ENCODE measurements around the gene MIPEP.
"Not testable (repeated sequence)": the region's sequence is repeated elsewhere in the genome, so short reads cannot be mapped to it uniquely, and the experiment has no call there.

Gene MIPEP

GRCh38 chr13:23776698-23777574 lies 112.3 kb downstream of the MIPEP start:
- DNase-seq (ENCODE audit: low spot score) = no peak

GRCh38 chr13:23772717-23773116 lies 116.5 kb downstream of the MIPEP start:
- no peak for DNase-seq (ENCODE audit: low spot score)

GRCh38 chr13:23771956-23772355 lies 117.2 kb downstream of the MIPEP start:
- no peak for DNase-seq (ENCODE audit: low spot score)

- DNase-seq (ENCODE audit: low spot score) = no peak
Observed at GRCh38 chr13:23771552-23771951, 117.6 kb downstream of the MIPEP start.

GRCh38 chr13:23770973-23771372 lies 118.2 kb downstream of the MIPEP start:
- DNase-seq (ENCODE audit: low spot score) = no peak

GRCh38 chr13:23770428-23770827 lies 118.8 kb downstream of the MIPEP start:
- DNase-seq (ENCODE audit: low spot score) = no peak

- DNase-seq (ENCODE audit: low spot score) = no peak
Observed at GRCh38 chr13:23769401-23769800, 119.8 kb downstream of the MIPEP start.

- DNase-seq (ENCODE audit: low spot score) = no peak
Observed at GRCh38 chr13:23767838-23768237, 121.4 kb downstream of the MIPEP start.

GRCh38 chr13:23766939-23767338 lies 122.3 kb downstream of the MIPEP start:
- DNase-seq (ENCODE audit: low spot score) = no peak

- no peak for DNase-seq (ENCODE audit: low spot score)
Observed at GRCh38 chr13:23766283-23766682, 122.9 kb downstream of the MIPEP start.

GRCh38 chr13:23765531-23765930 lies 123.7 kb downstream of the MIPEP start:
- DNase-seq (ENCODE audit: low spot score) = no peak

- no peak for DNase-seq (ENCODE audit: low spot score)
Observed at GRCh38 chr13:23763318-23763717, 125.9 kb downstream of the MIPEP start.

GRCh38 chr13:23761760-23762159 lies 127.4 kb downstream of the MIPEP start:
- not testable (repeated sequence) for DNase-seq (ENCODE audit: low spot score)

- DNase-seq (ENCODE audit: low spot score) = no peak
Observed at GRCh38 chr13:23760000-23760399, 129.2 kb downstream of the MIPEP start.

GRCh38 chr13:23758798-23759527 lies 130.2 kb downstream of the MIPEP start:
- DNase-seq (ENCODE audit: low spot score) = no peak

GRCh38 chr13:23754997-23755396 lies 134.2 kb downstream of the MIPEP start:
- no peak for DNase-seq (ENCODE audit: low spot score)

GRCh38 chr13:23754506-23754905 lies 134.7 kb downstream of the MIPEP start:
- no peak for DNase-seq (ENCODE audit: low spot score)

- no peak for DNase-seq (ENCODE audit: low spot score)
Observed at GRCh38 chr13:23753458-23753857, 135.7 kb downstream of the MIPEP start.

- DNase-seq (ENCODE audit: low spot score) = no peak
Observed at GRCh38 chr13:23752111-23753001, 136.8 kb downstream of the MIPEP start.

- no peak for DNase-seq (ENCODE audit: low spot score)
Observed at GRCh38 chr13:23751195-23751594, 138.0 kb downstream of the MIPEP start.

- DNase-seq (ENCODE audit: low spot score) = no peak
Observed at GRCh38 chr13:23750383-23751121, 138.6 kb downstream of the MIPEP start.
